ENCODE results near the gene UQCRQ. TPM values are rescaled to one million over a fixed set of nuclear protein-coding genes. Genes with fewer than 3 reads are reported as not detected.
A peak's percentile ranks its signal among the peaks of the same experiment; 100 is the strongest.

UQCRQ gene
- total and polyA plus RNA-seq, 9 of the 15 experiments (the other 6 are each of a cell fraction or from before 2014, with no cell fraction given), result 235 to 2,421 (median 883) TPM

GRCh38 chr5:132865668-132866341 is 637 bp upstream of the UQCRQ start (continued):
- TF ChIP-seq ZBTB40 (IDR thresholded peaks at IDR 0.05) (no peak), ZBTB40 (CRISPR knock-in tag; IDR thresholded peaks at IDR 0.05) (no peak), CBX2 (IDR thresholded peaks at IDR 0.05; ENCODE audit: insufficient read depth, low read length, poor library complexity, severe bottlenecking) (no peak), SMAD4 (CRISPR knock-in tag; conservative IDR thresholded peaks at IDR 0.05) (peak; percentile 88), PHB (CRISPR knock-in tag; IDR thresholded peaks at IDR 0.05) (0 out of 2 replicates have a peak, but pooled peaks have one; percentile 65), SMAD1 (IDR thresholded peaks at IDR 0.05; ENCODE audit: low read depth, low read length, partially characterized antibody) (no peak), ZNF175 (CRISPR knock-in tag; IDR thresholded peaks at IDR 0.05; ENCODE audit: low read depth) (peak; percentile 78; the same call in 1 of the 2 replicates), TEAD2 (tag; IDR thresholded peaks at IDR 0.05) (no peak), JUN (IDR thresholded peaks at IDR 0.05; ENCODE audit: borderline replicate concordance, low read depth, low read length) (no peak), JUN (CRISPR knock-in tag; IDR thresholded peaks at IDR 0.05; ENCODE audit: borderline replicate concordance) (peak; percentile 79; the same call in 1 of the 2 replicates), CHD2 (IDR thresholded peaks at IDR 0.05; ENCODE audit: low read depth, low read length) (0 out of 2 replicates have a peak, but pooled peaks have one; percentile 19), E2F5 (CRISPR knock-in tag; IDR thresholded peaks at IDR 0.05) (no peak), RB1 (IDR thresholded peaks at IDR 0.05; ENCODE audit: low read depth) (peak; percentile 66), NFIX (CRISPR knock-in tag; IDR thresholded peaks at IDR 0.05; ENCODE audit: low read depth) (no peak), THRAP3 (IDR thresholded peaks at IDR 0.05; ENCODE audit: borderline replicate concordance) (no peak), TCF7 (IDR thresholded peaks at IDR 0.05; ENCODE audit: borderline replicate concordance) (0 out of 2 replicates have a peak, but pooled peaks have one; percentile 16), ZBTB2 (IDR thresholded peaks at IDR 0.05) (peak; percentile 64; the same call in 1 of the 2 replicates)
